HepG2 (cell line): ENCODE measurements around the gene SRD5A3. TPM values are rescaled to one million over a fixed set of nuclear protein-coding genes. Genes with fewer than 3 reads are reported as not detected.

Experiments used
- ATAC-seq: fragments of 200-7000 bp; cut with Tn5 transposase; 3 replicates; pipeline ENCODE4 v1.9.1; 2020; ENCODE audit warnings: mild to moderate bottlenecking, moderate library complexity
- BruUV-seq: library from RNA; stranded (reverse); fragments of 400-500 nt; replicated peaks from 2 replicates; lab custom pipeline; 2021; lab: Mats Ljungman, UMichigan
- CTCF ChIA-PET: fragments of 300-600 bp; formaldehyde crosslinking; extraction: SDS; loops from one replicate; lab custom pipeline; 2021; ENCODE audit warnings: low total read pairs, inconsistent platforms, low intra/inter-chr PET ratio; lab: Yijun Ruan, JAX
- POLR2A ChIA-PET: fragments of 350-600 bp; sonication (Branson Sonifier 250); formaldehyde crosslinking; loops from one replicate; lab custom pipeline; 2020; ENCODE audit warnings: antibody characterized with exemption, inconsistent platforms; lab: Yijun Ruan, JAX
- DNase-seq: peaks from one replicate; pipeline ENCODE4 v3.0.0-alpha.2; 2015; ENCODE audit warnings: low spot score
- FAIRE-seq: peaks from 3 replicates; lab custom pipeline; 2011; peaks lifted over from hg19 to GRCh38; lab: Jason Lieb, UNC
- H2AFZ ChIP-seq: one replicate; pipeline ENCODE4 v1.6.1; 2011; ENCODE audit warnings: low read length, inconsistent platforms
- H3K27ac ChIP-seq: fragments of 300-600 bp; 3 replicates; pipeline ENCODE4 v1.8.0; 2011; ENCODE audit warnings: mixed run types, mild to moderate bottlenecking, mixed read lengths, low read length, inconsistent platforms; ENCODE audit not compliant: insufficient read depth; ENCODE audit errors: extremely low read length
- H3K27me3 ChIP-seq, 2 experiments: fragments of 200-600 bp in 1 of 2; 2 replicates in 1 of 2; 3 replicates in 1 of 2; pipeline versions ENCODE4 v1.6.0 to v1.8.0; 2011; ENCODE audit warnings: low read length in 2 of 2, mild to moderate bottlenecking in 2 of 2, moderate library complexity in 2 of 2, inconsistent platforms in 1 of 2; ENCODE audit not compliant: insufficient read depth in 2 of 2, control insufficient read depth in 1 of 2
- H3K36me3 ChIP-seq, 2 experiments: fragments of 200-600 bp in 1 of 2; replicated peaks in 1 of 2; 2 replicates in 1 of 2; 3 replicates in 1 of 2; pipeline versions ENCODE4 v1.5.1 to v1.8.0; 2011; ENCODE audit warnings: low read length in 2 of 2, inconsistent platforms in 1 of 2; ENCODE audit not compliant: insufficient read depth in 2 of 2, control insufficient read depth in 1 of 2
- H3K4me1 ChIP-seq: 2 replicates; pipeline ENCODE4 v1.5.1; 2012; ENCODE audit warnings: low read length, inconsistent platforms; ENCODE audit not compliant: insufficient read depth
- H3K4me2 ChIP-seq: 2 replicates; pipeline ENCODE4 v1.6.0; 2011; ENCODE audit warnings: low read depth, low read length, inconsistent platforms
- H3K4me3 ChIP-seq, 3 experiments: fragments of 200-600 bp in 1 of 3; sonication (generic), shearing (Covaris generic) in 1 of 3; replicated peaks in 1 of 3; 2 replicates each; pipeline ENCODE4 v1.5.1; 2011 to 2016; ENCODE audit warnings: low read length in 3 of 3, inconsistent platforms in 2 of 3, low read depth in 2 of 3, mild to moderate bottlenecking in 2 of 3, control low read depth in 1 of 3, mixed read lengths in 1 of 3; ENCODE audit not compliant: insufficient read depth in 1 of 3
- H3K79me2 ChIP-seq: one replicate; pipeline ENCODE4 v1.6.1; 2011; ENCODE audit warnings: low read length, inconsistent platforms; ENCODE audit not compliant: insufficient read depth
- H3K9ac ChIP-seq: 2 replicates; pipeline ENCODE4 v1.6.0; 2011; ENCODE audit warnings: mild to moderate bottlenecking, low read depth, low read length, inconsistent platforms; ENCODE audit not compliant: insufficient read depth
- H3K9me3 ChIP-seq: 2 replicates; pipeline ENCODE4 v1.5.1; 2012; ENCODE audit warnings: mild to moderate bottlenecking, low read length
- H4K20me1 ChIP-seq: 2 replicates; pipeline ENCODE4 v1.6.0; 2011; ENCODE audit warnings: inconsistent platforms, mild to moderate bottlenecking, low read length, moderate library complexity; ENCODE audit not compliant: insufficient read depth
- CCDC6 ChIP-seq: sonication (generic); formaldehyde crosslinking; IDR thresholded peaks from 2 replicates; pipeline ENCODE4 v1.8.1; 2022; ENCODE audit warnings: mild to moderate bottlenecking, missing genetic modification reagents, moderate library complexity
- FOXP1 ChIP-seq, 2 experiments: fragments of 450-650 bp in 1 of 2; IDR thresholded peaks; 2 replicates each; pipeline ENCODE4 v1.6.1; 2017 to 2018; ENCODE audit warnings: antibody characterized with exemption in 1 of 2
- HDAC1 ChIP-seq: sonication (generic); formaldehyde crosslinking; IDR thresholded peaks from 2 replicates; pipeline ENCODE4 v1.5.1; 2020; ENCODE audit warnings: mild to moderate bottlenecking, missing genetic modification reagents
- SCMH1 ChIP-seq: sonication (generic); formaldehyde crosslinking; IDR thresholded peaks from 2 replicates; pipeline ENCODE4 v1.9.0; 2021; ENCODE audit warnings: missing genetic modification reagents, mild to moderate bottlenecking, borderline replicate concordance
- SNAI1 ChIP-seq: sonication (generic); formaldehyde crosslinking; IDR thresholded peaks from 2 replicates; pipeline ENCODE4 v1.5.0; 2020; ENCODE audit warnings: mild to moderate bottlenecking, missing genetic modification reagents, borderline replicate concordance
- SOX13 ChIP-seq, 3 experiments: fragments of 450-650 bp in 1 of 3; sonication (generic) in 1 of 3; formaldehyde crosslinking in 1 of 3; IDR thresholded peaks in 2 of 3; conservative IDR thresholded peaks in 1 of 3; 2 replicates each; pipeline versions ENCODE4 v1.5.0 to v1.6.1; 2016 to 2020; ENCODE audit warnings: antibody characterized with exemption in 1 of 3, mild to moderate bottlenecking in 1 of 3, missing compliant biosample characterization in 1 of 3, missing genetic modification reagents in 1 of 3, moderate library complexity in 1 of 3
- SRSF9 ChIP-seq: fragments of 200-400 bp; formaldehyde crosslinking; IDR thresholded peaks from 2 replicates; pipeline ENCODE4 v1.6.1; 2018; ENCODE audit warnings: borderline replicate concordance, mild to moderate bottlenecking, low read depth, low read length; ENCODE audit not compliant: insufficient read depth, poor library complexity, severe bottlenecking
- TCF12 ChIP-seq, 2 experiments: fragments of 450-650 bp in 1 of 2; sonication (generic) in 1 of 2; formaldehyde crosslinking in 1 of 2; IDR thresholded peaks; 2 replicates each; pipeline versions ENCODE4 v1.6.1 to v1.8.0; 2017 to 2022; ENCODE audit warnings: antibody characterized with exemption in 1 of 2, mild to moderate bottlenecking in 1 of 2, missing genetic modification reagents in 1 of 2, moderate library complexity in 1 of 2
- ZKSCAN1 ChIP-seq: fragments of 150-350 bp; IDR thresholded peaks from 2 replicates; pipeline ENCODE4 v1.6.1; 2014; ENCODE audit warnings: low read length
- ZNF432 ChIP-seq: sonication (generic); formaldehyde crosslinking; IDR thresholded peaks from 2 replicates; pipeline ENCODE4 v1.5.0; 2020; ENCODE audit warnings: missing genetic modification reagents, mild to moderate bottlenecking, borderline replicate concordance
- ZNF543 ChIP-seq: sonication (generic); formaldehyde crosslinking; IDR thresholded peaks from 2 replicates; pipeline ENCODE4 v1.4.0; 2020; ENCODE audit warnings: mild to moderate bottlenecking, missing genetic modification reagents
- ZNF556 ChIP-seq: sonication (generic); formaldehyde crosslinking; IDR thresholded peaks from 2 replicates; pipeline ENCODE4 v1.4.0; 2020; ENCODE audit warnings: mild to moderate bottlenecking, missing genetic modification reagents, borderline replicate concordance
- WGBS: methylation state at CpG from one replicate; pipeline ENCODE4 v1.1.6; 2017; ENCODE audit warnings: low lambda C conversion rate; 5-methylcytosine and 5-hydroxymethylcytosine counted together
- in situ Hi-C: cut with HindIII; loops from 2 replicates; pipeline ENCODE4 v1.10.0; 2017; ENCODE audit warnings: low pct_unique_long_range_greater_than_20kb; ENCODE audit not compliant: extremely low pct_ligation_motif_present
- intact Hi-C: fragments of 100-400 bp; cut with micrococcal nuclease; formaldehyde crosslinking; loops from one replicate; pipeline ENCODE4 v1.10.0; 2022; ENCODE audit not compliant: unreplicated experiment
- polyA plus RNA-seq, 8 experiments: library from polyadenylated mRNA; depleted of rRNA in 3 of 8; stranded (reverse) in 7 of 8; unstranded in 1 of 8; fragments of >200 nt; fragmentation: Illumina TruSeq in 4 of 8; extraction: Trizol in 4 of 8; gene quantifications; 2 replicates each; pipeline versions ENCODE4 v1.2.1 to v1.2.3, GENCODE V29; 2011 to 2016; ENCODE audit warnings: low read depth in 4 of 8, missing spikeins in 1 of 8, mixed read lengths in 1 of 8; ENCODE audit not compliant: insufficient read depth in 1 of 8
- total RNA-seq, 5 experiments: library from RNA; depleted of rRNA; stranded (reverse); fragments of >200 nt; fragmentation: Illumina TruSeq; extraction: Trizol; gene quantifications; 2 replicates each; pipeline ENCODE4 v1.2.3, GENCODE V29; 2016; ENCODE audit warnings: low read depth in 1 of 5
- TF ChIP-seq, protein P1 (sequence below): sonication (generic); formaldehyde crosslinking; conservative IDR thresholded peaks from 2 replicates; pipeline ENCODE4 v1.8.1; 2023; ENCODE audit warnings: missing genetic modification reagents
- TF ChIP-seq, protein P2 (sequence below): sonication (generic); formaldehyde crosslinking; IDR thresholded peaks from 2 replicates; pipeline ENCODE4 v1.9.0; 2021; ENCODE audit warnings: missing genetic modification reagents, mild to moderate bottlenecking, borderline replicate concordance
- TF ChIP-seq, protein P3 (sequence below): sonication (generic); formaldehyde crosslinking; IDR thresholded peaks from 2 replicates; pipeline ENCODE4 v1.4.0; 2020; ENCODE audit warnings: missing genetic modification reagents
- TF ChIP-seq, protein P4 (sequence below): sonication (generic); formaldehyde crosslinking; IDR thresholded peaks from 2 replicates; pipeline ENCODE4 v1.4.0; 2020; ENCODE audit warnings: missing genetic modification reagents

Gene SRD5A3
- total and polyA plus RNA-seq, 2 of the 13 experiments (the other 11 are each of a cell fraction or from before 2014, with no cell fraction given), result 12.4 to 18.4 TPM

DNA sequence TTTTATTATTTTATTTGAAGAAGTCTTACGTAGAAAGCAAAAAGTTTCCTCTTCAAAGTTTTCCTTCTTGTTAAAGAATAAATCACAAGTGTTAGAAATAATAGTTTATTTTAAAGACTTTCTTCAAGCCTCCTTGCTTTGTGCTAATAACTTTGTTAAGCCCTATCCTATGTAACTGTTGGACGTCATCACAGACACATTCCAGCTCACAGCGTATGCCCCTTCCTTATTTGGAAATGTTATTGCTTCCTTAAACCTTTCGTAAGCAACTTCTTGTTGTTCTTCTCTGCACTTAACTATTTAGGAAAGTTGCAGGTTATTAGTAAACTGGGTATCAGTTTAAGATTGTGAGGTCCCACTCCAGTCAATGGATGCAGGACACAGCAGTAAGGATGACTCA lies 7.6 kb upstream of the SRD5A3 start:
- no TSS peak for BruUV-seq
- 48% methylated on average over 4 of the region's 4 CpGs for WGBS
- in situ Hi-C loops, result no loop called here
- H3K79me2 ChIP-seq, result no peaks in the 10 kb centered on the region
- ATAC-seq (no peak), FAIRE-seq (no peak), DNase-seq (no peak)
- H3K27me3 ChIP-seq, result no peaks in the 10 kb centered on the region
- no peaks in the 10 kb centered on the region for H3K36me3 ChIP-seq
- H3K4me2 ChIP-seq, result no peak overlapping the region
- H3K27ac ChIP-seq, result no peak overlapping the region
- H3K4me3 ChIP-seq, result no peak overlapping the region
- no peak overlapping the region for H2AFZ ChIP-seq
- no peaks in the 10 kb centered on the region for H3K4me1 ChIP-seq
- CTCF ChIA-PET, result no interaction called here
- POLR2A ChIA-PET, result no interaction called here
- intact Hi-C loops, result no loop called here
- H3K9ac ChIP-seq, result no peak overlapping the region
- H4K20me1 ChIP-seq, result no peaks in the 10 kb centered on the region
- no peaks in the 10 kb centered on the region for H3K9me3 ChIP-seq
- TF ChIP-seq ZNF432 (CRISPR knock-in tag) (no peak), SRSF9 (no peak), TCF12 (IDR thresholded peaks at IDR 0.05) (no peak), TCF12 (CRISPR knock-in tag; IDR thresholded peaks at IDR 0.05) (no peak), ZKSCAN1 (no peak), SOX13 (IDR thresholded peaks at IDR 0.05) (no peak), SOX13 (CRISPR knock-in tag; conservative IDR thresholded peaks at IDR 0.05 in 1 of 2, IDR thresholded peaks at IDR 0.05 in 1 of 2) (no peak), FOXP1 (IDR thresholded peaks at IDR 0.05) (no peak), FOXP1 (CRISPR knock-in tag; IDR thresholded peaks at IDR 0.05) (no peak), ZNF543 (CRISPR knock-in tag) (no peak), SNAI1 (CRISPR knock-in tag) (no peak), SCMH1 (CRISPR knock-in tag) (no peak), CCDC6 (no peak), HDAC1 (no peak), ZNF556 (no peak)
- TF ChIP-seq, protein P1, sequence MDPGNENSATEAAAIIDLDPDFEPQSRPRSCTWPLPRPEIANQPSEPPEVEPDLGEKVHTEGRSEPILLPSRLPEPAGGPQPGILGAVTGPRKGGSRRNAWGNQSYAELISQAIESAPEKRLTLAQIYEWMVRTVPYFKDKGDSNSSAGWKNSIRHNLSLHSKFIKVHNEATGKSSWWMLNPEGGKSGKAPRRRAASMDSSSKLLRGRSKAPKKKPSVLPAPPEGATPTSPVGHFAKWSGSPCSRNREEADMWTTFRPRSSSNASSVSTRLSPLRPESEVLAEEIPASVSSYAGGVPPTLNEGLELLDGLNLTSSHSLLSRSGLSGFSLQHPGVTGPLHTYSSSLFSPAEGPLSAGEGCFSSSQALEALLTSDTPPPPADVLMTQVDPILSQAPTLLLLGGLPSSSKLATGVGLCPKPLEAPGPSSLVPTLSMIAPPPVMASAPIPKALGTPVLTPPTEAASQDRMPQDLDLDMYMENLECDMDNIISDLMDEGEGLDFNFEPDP (CRISPR knock-in tag), result no peak
- TF ChIP-seq, protein P2, sequence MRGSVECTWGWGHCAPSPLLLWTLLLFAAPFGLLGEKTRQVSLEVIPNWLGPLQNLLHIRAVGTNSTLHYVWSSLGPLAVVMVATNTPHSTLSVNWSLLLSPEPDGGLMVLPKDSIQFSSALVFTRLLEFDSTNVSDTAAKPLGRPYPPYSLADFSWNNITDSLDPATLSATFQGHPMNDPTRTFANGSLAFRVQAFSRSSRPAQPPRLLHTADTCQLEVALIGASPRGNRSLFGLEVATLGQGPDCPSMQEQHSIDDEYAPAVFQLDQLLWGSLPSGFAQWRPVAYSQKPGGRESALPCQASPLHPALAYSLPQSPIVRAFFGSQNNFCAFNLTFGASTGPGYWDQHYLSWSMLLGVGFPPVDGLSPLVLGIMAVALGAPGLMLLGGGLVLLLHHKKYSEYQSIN (CRISPR knock-in tag), result no peak
- TF ChIP-seq, protein P3, sequence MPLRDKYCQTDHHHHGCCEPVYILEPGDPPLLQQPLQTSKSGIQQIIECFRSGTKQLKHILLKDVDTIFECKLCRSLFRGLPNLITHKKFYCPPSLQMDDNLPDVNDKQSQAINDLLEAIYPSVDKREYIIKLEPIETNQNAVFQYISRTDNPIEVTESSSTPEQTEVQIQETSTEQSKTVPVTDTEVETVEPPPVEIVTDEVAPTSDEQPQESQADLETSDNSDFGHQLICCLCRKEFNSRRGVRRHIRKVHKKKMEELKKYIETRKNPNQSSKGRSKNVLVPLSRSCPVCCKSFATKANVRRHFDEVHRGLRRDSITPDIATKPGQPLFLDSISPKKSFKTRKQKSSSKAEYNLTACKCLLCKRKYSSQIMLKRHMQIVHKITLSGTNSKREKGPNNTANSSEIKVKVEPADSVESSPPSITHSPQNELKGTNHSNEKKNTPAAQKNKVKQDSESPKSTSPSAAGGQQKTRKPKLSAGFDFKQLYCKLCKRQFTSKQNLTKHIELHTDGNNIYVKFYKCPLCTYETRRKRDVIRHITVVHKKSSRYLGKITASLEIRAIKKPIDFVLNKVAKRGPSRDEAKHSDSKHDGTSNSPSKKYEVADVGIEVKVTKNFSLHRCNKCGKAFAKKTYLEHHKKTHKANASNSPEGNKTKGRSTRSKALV (CRISPR knock-in tag), result no peak
- TF ChIP-seq, protein P4, sequence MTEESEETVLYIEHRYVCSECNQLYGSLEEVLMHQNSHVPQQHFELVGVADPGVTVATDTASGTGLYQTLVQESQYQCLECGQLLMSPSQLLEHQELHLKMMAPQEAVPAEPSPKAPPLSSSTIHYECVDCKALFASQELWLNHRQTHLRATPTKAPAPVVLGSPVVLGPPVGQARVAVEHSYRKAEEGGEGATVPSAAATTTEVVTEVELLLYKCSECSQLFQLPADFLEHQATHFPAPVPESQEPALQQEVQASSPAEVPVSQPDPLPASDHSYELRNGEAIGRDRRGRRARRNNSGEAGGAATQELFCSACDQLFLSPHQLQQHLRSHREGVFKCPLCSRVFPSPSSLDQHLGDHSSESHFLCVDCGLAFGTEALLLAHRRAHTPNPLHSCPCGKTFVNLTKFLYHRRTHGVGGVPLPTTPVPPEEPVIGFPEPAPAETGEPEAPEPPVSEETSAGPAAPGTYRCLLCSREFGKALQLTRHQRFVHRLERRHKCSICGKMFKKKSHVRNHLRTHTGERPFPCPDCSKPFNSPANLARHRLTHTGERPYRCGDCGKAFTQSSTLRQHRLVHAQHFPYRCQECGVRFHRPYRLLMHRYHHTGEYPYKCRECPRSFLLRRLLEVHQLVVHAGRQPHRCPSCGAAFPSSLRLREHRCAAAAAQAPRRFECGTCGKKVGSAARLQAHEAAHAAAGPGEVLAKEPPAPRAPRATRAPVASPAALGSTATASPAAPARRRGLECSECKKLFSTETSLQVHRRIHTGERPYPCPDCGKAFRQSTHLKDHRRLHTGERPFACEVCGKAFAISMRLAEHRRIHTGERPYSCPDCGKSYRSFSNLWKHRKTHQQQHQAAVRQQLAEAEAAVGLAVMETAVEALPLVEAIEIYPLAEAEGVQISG (CRISPR knock-in tag), result no peak
